Measurements from ENCODE around the gene FBXO46. TPM values are rescaled to one million over a fixed set of nuclear protein-coding genes. Genes with fewer than 3 reads are reported as not detected.
A peak's percentile ranks its signal among the peaks of the same experiment; 100 is the strongest.

Gene FBXO46
- total and polyA plus RNA-seq, 2 of the 4 experiments (the other 2 are of a cell fraction), result 3.0 to 6.8 TPM

DNA sequence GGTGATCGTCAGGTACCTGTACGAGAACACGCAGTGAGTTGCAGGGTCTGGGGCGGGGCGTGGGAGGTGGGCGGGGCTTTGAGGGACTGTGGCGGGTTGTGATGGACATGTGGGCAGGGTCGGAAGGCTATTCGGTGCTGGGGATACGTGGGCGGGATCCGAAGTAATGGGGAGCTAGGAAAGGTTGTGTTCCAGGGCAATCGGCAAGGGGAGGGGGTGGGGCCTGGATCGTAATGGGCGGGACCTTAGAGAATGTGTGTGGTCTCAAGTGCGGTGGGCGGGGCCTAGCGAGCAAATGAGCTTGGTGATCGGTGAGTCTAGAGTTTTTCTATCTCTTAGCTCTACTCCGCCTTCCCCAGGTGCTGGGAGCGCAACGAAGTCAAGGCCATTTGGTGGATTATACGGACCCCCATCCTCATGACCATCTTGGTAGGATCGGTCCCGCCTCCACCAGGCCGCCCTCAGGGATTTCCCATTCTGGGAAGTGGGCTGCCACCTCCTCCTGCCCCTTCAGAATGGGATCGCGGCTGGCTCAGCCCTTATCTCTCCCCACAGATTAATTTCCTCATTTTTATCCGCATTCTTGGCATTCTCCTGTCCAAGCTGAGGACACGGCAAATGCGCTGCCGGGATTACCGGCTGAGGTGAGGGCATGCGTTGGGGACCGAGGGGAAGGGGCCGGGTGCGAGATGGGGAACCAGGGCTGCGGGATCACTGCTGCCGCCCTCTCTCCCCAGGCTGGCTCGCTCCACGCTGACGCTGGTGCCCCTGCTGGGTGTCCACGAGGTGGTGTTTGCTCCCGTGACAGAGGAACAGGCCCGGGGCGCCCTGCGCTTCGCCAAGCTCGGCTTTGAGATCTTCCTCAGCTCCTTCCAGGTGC, 53.1 kb downstream of the FBXO46 start:
- no TSS peak for BruUV-seq (replicated peaks)
- H4K20me1 ChIP-seq (ENCODE audit: insufficient read depth, low read length), result no peaks in the 10 kb centered on the region
- dilution Hi-C loops (cut with HindIII; ENCODE audit: low sequenced_read_pairs, unreplicated experiment) (no loop called here), in situ Hi-C loops (cut with MboI; ENCODE audit: low sequenced_read_pairs) (no loop called here), intact Hi-C loops (cut with micrococcal nuclease) (no loop called here)
- H3K9me3 ChIP-seq (ENCODE audit: control insufficient read depth, insufficient read depth, low read length), result no peaks in the 10 kb centered on the region
- no peak overlapping the region for H2BK5ac ChIP-seq (ENCODE audit: low read depth, low read length, poor library complexity, severe bottlenecking)
- no peaks in the 10 kb centered on the region for H3K36me3 ChIP-seq (ENCODE audit: control insufficient read depth, insufficient read depth, low read length)
- DNase-seq (peak; percentile 62), ATAC-seq (ENCODE audit: low read depth) (peak; percentile 66)
- H2BK120ac ChIP-seq (ENCODE audit: low read depth, low read length), result no peak overlapping the region
- H4K5ac ChIP-seq (ENCODE audit: low read depth, low read length), result no peak overlapping the region
- H3K4ac ChIP-seq (ENCODE audit: low read depth, low read length), result no peak overlapping the region
- WGBS, 2 experiments (ENCODE audit: extremely low coverage in 2 of 2, insufficient read length in 1 of 2), result 6% methylated on average over 21 of the region's 49 CpGs; no CpG with 5 or more reads in 1 of the 2 experiments
- POLR2A ChIA-PET (ENCODE audit: unreplicated experiment), result interaction anchor here (1.0 kb wide), 1 partner anchor 10 kb away, joined by 5 read pairs; the partner anchor contains the start of gene GIPR
- H3K56ac ChIP-seq (ENCODE audit: extremely low read depth, insufficient read depth, low read length), result no peak overlapping the region
- H2BK15ac ChIP-seq (ENCODE audit: low read depth, low read length), result no peak overlapping the region
- H4K91ac ChIP-seq (ENCODE audit: insufficient read depth, low read depth, low read length), result no peak overlapping the region
- H2BK20ac ChIP-seq (ENCODE audit: low read depth, low read length), result no peak overlapping the region
- H3K14ac ChIP-seq (replicated peaks; ENCODE audit: low read depth, low read length), result no peak overlapping the region
- H2AK5ac ChIP-seq (ENCODE audit: low read depth, low read length), result no peak overlapping the region
- peaks cover 18% of the 10 kb centered on the region for H3K27me3 ChIP-seq (ENCODE audit: control insufficient read depth, insufficient read depth, low read length)
- H3K27ac ChIP-seq (ENCODE audit: insufficient read depth, low read length), result no peak overlapping the region
- H2AK9ac ChIP-seq (replicated peaks; ENCODE audit: low read depth, low read length, poor library complexity), result peak overlapping the region; percentile 45
- no peaks in the 10 kb centered on the region for H3K9me1 ChIP-seq (ENCODE audit: insufficient read depth, low read length)
- no peak overlapping the region for H3K9ac ChIP-seq (ENCODE audit: low read depth, low read length)
- H2AFZ ChIP-seq (replicated peaks; ENCODE audit: low read length, poor library complexity), result peak overlapping the region; percentile 85
- CTCF ChIA-PET, result interaction anchor here (1.0 to 1.4 kb wide), 3 partner anchors 15 to 42 kb away, joined by 3 to 5 read pairs (median 4); partner anchors contain the start of gene QPCTL
- no peak overlapping the region for H3K23ac ChIP-seq (ENCODE audit: low read depth, low read length)
- H3K18ac ChIP-seq (ENCODE audit: low read depth, low read length), result no peak overlapping the region
- no peaks in the 10 kb centered on the region; a peak in 1 of 4 replicates for H3K79me1 ChIP-seq (ENCODE audit: low read depth in 1 of 2, low read length in 2 of 2)
- peaks cover 6% of the 10 kb centered on the region; the same call in 1 of the 2 replicates for H3K4me1 ChIP-seq (ENCODE audit: control insufficient read depth, insufficient read depth, low read length)
- peak overlapping the region; percentile 91 for H3K4me2 ChIP-seq (ENCODE audit: low read depth, low read length)
- no peak overlapping the region for H4K8ac ChIP-seq (ENCODE audit: low read depth in 2 of 2, low read length in 2 of 2)
- peak overlapping the region; percentile 37 for H3K4me3 ChIP-seq (ENCODE audit: insufficient read depth, low read depth, low read length)
- TF ChIP-seq CHD1 (IDR thresholded peaks at IDR 0.05; ENCODE audit: low read depth, low read length), result no peak
- TF ChIP-seq MAFK (IDR thresholded peaks at IDR 0.05; ENCODE audit: low read depth, low read length), result no peak
- no peak for TF ChIP-seq MAZ (IDR thresholded peaks at IDR 0.05; ENCODE audit: borderline replicate concordance, low read depth, low read length)
- TF ChIP-seq, protein P1, sequence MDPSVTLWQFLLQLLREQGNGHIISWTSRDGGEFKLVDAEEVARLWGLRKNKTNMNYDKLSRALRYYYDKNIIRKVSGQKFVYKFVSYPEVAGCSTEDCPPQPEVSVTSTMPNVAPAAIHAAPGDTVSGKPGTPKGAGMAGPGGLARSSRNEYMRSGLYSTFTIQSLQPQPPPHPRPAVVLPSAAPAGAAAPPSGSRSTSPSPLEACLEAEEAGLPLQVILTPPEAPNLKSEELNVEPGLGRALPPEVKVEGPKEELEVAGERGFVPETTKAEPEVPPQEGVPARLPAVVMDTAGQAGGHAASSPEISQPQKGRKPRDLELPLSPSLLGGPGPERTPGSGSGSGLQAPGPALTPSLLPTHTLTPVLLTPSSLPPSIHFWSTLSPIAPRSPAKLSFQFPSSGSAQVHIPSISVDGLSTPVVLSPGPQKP (IDR thresholded peaks at IDR 0.05; ENCODE audit: borderline replicate concordance, low read depth, low read length), result no peak
- TF ChIP-seq BHLHE40 (IDR thresholded peaks at IDR 0.05; ENCODE audit: low read depth, low read length), result no peak
- TF ChIP-seq NFE2L2 (IDR thresholded peaks at IDR 0.05; ENCODE audit: low read depth, low read length), result no peak
- TF ChIP-seq, protein P2, sequence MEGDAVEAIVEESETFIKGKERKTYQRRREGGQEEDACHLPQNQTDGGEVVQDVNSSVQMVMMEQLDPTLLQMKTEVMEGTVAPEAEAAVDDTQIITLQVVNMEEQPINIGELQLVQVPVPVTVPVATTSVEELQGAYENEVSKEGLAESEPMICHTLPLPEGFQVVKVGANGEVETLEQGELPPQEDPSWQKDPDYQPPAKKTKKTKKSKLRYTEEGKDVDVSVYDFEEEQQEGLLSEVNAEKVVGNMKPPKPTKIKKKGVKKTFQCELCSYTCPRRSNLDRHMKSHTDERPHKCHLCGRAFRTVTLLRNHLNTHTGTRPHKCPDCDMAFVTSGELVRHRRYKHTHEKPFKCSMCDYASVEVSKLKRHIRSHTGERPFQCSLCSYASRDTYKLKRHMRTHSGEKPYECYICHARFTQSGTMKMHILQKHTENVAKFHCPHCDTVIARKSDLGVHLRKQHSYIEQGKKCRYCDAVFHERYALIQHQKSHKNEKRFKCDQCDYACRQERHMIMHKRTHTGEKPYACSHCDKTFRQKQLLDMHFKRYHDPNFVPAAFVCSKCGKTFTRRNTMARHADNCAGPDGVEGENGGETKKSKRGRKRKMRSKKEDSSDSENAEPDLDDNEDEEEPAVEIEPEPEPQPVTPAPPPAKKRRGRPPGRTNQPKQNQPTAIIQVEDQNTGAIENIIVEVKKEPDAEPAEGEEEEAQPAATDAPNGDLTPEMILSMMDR (conservative IDR thresholded peaks at IDR 0.05; ENCODE audit: low read depth, low read length), result no peak
- no peak for TF ChIP-seq POLR2A (IDR thresholded peaks at IDR 0.05; ENCODE audit: low read depth, low read length)
- no peak for TF ChIP-seq SMC3 (IDR thresholded peaks at IDR 0.05; ENCODE audit: low read depth, low read length)
- TF ChIP-seq, protein P3, sequence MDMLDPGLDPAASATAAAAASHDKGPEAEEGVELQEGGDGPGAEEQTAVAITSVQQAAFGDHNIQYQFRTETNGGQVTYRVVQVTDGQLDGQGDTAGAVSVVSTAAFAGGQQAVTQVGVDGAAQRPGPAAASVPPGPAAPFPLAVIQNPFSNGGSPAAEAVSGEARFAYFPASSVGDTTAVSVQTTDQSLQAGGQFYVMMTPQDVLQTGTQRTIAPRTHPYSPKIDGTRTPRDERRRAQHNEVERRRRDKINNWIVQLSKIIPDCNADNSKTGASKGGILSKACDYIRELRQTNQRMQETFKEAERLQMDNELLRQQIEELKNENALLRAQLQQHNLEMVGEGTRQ (IDR thresholded peaks at IDR 0.05; ENCODE audit: low read depth, low read length), result no peak
- TF ChIP-seq RFX5 (IDR thresholded peaks at IDR 0.05; ENCODE audit: low read depth, low read length), result no peak
- TF ChIP-seq RAD21 (IDR thresholded peaks at IDR 0.05; ENCODE audit: low read length), result no peak
- no peak for TF ChIP-seq MXI1 (IDR thresholded peaks at IDR 0.05; ENCODE audit: borderline replicate concordance, low read depth, low read length)
- no peak for TF ChIP-seq CEBPB (IDR thresholded peaks at IDR 0.05; ENCODE audit: low read depth, low read length)

All from IMR-90 (cell line).